Anterior cingulate cortex (tissue), 58 donors: ENCODE results near the gene PXDC1.

Experiments used
- DNase-seq, 58 donors: peaks; one replicate each; lab custom pipeline; 2025; lab: John Stamatoyannopoulos, UW

The PXDC1 gene, protein sequence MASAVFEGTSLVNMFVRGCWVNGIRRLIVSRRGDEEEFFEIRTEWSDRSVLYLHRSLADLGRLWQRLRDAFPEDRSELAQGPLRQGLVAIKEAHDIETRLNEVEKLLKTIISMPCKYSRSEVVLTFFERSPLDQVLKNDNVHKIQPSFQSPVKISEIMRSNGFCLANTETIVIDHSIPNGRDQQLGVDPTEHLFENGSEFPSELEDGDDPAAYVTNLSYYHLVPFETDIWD

GRCh38 chr6:3751077-3751729, at the start of gene PXDC1:
PXDC1 (minus strand) TSS chr6:3751713; CDS start chr6:3751531, 182 bp downstream.
- DNase-seq: peak in 1 of 58 donors; percentile 53

DNA sequence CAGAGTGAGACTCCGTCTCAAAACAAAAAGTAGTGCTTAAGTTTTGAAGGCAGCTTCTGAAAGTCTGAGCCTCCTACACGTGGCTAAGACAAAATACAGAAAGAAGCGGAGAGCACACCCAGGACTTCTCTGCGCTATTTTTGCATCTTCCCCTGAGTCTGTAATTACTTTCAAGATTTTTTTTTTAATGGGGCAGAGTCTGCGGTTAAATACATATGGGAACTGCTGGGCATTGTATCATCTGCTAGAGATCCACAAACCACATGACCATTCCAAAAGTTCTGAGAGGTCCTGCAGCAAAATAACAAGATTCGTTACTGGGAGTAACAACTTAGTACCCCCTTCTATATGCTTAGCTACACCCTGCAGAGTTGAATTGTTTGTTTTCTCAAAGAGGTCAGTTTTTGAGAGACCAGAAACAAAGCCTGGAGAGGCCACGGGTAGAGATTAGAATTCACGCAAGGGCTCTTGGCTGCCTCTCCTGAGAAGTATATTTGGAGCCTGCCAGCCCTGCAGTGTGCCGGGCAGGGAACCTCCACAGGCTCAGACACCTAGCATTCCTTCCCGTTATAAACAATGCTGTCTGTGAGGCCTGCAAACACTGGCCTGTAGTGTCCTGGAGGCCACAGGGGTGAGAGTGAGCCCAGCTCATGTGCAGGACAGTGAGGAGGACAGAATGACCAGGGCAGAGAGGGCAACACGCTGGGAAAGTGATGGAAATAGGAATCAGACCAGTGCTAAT, 49.5 kb upstream of the PXDC1 start:
- DNase-seq: no peak

DNA sequence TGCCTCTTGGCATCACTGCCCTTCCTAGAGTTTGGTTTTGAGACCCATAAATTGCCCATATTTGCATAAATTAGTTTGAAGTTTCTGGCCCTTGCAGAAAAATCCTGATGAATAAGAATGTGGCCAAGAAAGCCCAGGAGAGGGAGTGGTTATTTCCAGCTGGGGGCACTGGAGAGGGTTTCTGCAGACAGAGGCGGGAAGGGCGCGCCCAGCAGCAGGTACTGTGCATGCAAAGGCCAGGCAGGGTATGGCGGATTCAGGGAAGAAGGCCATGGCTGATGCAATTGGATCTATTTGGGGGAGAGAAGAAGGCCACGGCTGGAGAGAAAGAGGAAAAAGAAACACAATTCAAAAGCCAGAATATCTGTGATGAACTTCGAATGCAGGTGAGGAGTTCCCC, 48.2 kb upstream of the PXDC1 start:
- no peak for DNase-seq

DNA sequence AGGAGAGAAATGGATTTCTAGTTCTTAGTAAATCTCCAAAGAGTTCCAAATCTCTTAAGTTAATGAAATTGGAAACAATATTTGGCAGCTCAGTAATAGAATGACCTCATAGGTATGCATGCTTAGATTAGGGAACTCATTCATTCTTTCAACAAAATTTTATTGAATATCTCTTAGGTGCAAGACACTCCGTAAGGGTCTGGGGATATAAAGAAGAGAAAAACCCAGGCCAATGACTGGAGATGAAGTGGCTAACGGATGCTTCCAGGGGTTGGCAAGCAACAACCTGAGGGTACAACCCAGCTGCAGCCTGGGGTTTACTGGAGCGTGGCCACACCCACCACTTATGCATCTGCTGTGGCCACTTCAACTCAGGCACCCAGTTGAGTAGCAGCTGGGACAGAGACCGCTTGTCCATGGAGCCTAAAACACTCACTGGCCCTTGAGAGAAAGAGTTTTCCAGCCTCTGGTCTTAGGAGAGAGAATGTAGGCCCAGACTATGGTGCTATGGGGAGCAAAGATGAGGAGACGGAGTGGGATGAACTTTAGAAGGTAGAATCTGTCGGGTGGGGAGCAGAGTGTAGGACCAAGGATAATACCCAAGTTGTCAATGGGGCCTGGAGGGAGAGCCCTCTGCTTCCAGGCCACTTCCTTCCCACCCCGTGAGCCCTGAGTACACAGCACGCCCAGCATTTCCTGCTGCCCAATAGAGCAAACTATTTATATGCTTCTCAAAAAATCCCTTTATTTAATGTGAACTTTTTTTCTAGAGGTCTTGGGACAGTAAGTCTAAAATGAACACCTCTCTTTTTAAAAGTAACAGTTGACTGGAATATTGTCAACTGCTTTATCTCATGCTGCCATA, 46.8 kb upstream of the PXDC1 start:
- no peak for DNase-seq

DNA sequence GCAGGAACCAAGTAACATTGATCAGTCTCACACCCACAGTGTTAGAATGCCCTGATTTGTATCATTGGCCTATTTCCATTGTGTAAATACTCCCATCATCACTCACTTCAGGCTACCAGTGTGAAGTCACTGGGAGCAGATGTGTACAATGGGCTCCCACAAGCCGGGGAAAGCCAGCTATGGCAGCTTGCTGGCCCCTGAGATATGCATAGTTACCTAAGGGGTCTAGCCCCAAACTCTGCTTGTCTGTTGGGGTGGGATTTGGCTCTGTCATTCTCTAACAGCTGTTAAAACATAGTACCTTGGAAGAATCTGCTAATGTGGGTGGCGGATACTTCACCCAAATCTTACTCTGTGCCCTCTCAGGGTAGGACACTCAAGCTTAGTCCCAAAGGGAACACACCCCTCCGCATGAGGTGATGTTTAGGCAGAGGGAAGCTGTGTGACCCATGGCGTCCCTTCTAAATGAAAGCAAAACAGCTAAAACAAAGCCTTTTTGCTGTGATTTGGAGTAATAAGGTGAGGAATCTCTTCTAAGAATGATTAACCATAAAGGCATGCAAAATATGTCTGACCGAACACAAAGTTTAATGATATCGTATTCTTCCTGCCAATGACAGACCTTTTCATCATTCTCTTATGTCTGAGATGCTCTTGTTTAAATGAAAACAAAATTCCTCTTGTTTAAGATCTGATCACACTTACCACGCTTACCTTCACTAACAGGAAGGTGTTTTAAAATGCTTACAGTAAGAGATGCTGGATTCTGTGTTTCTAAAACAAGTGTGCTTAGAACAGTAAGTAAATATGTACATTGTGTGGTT, 45.9 kb upstream of the PXDC1 start:
- DNase-seq: no peak

- no peak for DNase-seq
Measured at GRCh38 chr6:3796719-3797041, 45.2 kb upstream of the PXDC1 start.

DNA sequence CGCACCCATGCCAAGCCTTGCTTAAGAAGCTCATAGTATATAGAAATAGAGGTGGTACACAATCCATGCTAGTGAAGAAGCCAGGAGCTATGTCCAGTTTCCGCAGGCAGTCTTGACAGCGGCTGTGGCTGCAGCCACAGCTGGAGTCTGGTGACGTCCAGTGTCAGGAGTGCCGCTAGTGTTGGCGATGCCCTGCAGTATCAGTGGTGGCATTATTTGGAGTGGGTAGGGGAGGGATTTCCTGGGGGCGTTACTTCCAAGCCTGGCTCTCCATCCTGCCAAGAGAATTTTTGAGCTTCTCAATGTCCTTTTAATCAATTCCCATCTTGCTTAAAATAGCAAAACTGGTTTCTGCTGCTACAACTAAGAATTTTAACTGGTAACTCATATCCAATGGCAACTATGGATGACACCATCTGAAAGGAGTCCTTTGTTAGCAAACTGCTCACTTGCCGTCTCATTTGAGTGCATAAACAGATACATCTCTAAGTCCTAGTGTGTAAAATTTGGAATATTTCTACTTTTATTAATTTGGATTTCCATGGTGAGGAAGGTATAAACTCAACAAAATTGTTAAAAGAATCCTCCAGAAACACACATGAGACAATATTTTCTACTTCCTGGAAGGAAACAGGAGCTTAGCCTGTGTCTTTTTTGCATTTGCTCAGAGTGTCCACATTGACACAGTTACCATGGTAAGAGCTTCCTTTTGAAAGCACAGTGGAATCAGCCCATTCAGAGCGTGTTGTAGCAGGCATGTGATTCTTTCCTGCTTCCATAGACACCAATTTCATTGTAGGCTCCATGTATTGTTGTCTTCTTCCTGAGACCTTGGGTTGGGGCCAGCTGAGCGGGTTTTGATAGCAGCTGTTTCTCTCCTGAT, 44.6 kb upstream of the PXDC1 start:
- peak in 47 of 58 donors; percentile 5 to 84 (median 43) for DNase-seq

DNA sequence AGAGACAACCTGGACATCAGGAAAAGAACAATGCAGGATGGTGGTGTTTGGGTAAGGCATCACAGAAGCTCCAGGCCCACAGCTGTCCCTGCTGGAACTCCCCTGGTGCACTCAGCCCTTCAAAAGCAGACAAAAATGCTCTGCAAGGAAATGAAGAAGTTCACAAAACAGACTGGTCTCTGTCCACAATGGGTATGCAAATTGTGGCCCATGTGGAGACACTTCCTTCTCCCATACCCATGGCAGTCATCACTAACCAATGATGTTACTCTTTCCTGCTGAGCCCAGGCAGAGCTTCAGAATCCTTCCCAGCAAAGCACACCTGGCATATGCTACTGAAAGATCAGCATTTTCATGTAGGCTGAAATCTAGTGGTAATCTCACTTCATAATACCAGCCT, 42.6 kb upstream of the PXDC1 start:
- DNase-seq: no peak

- no peak for DNase-seq
Measured at GRCh38 chr6:3793545-3793944, 42.0 kb upstream of the PXDC1 start.

DNA sequence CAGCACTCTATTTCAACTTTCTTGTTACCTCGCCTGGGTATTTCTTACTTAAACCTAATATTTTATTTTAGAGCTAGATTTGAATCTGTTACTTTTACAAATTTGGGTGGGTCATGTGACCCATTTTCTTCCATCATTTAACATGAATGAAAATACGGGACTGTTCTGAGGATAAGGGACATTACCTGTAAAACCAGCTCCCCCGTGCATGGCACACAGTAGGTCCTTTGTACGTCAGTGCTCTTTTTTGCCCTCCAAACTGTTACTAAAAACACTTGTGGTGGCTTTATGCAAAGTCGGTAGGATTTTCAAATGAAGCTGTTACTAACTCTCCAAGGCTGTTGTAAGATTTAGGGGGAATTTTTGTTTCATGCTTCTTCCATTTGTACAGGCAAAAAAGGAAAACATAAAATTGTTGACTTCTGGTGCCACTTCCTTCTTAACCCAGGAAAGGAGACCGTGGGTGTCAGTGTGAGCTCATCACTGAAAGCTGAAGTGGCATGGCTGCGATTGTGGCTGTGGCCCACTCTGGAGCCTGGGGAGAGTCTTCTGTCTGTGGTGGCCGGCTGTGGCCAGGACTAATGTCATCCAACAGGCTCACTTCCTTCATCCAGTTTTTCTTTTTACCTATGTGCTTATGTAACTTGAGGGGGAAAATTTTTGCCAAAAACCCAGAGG, 40.2 kb upstream of the PXDC1 start:
- DNase-seq: no peak

- no peak for DNase-seq
Measured at GRCh38 chr6:3789896-3790558, 38.5 kb upstream of the PXDC1 start.

DNA sequence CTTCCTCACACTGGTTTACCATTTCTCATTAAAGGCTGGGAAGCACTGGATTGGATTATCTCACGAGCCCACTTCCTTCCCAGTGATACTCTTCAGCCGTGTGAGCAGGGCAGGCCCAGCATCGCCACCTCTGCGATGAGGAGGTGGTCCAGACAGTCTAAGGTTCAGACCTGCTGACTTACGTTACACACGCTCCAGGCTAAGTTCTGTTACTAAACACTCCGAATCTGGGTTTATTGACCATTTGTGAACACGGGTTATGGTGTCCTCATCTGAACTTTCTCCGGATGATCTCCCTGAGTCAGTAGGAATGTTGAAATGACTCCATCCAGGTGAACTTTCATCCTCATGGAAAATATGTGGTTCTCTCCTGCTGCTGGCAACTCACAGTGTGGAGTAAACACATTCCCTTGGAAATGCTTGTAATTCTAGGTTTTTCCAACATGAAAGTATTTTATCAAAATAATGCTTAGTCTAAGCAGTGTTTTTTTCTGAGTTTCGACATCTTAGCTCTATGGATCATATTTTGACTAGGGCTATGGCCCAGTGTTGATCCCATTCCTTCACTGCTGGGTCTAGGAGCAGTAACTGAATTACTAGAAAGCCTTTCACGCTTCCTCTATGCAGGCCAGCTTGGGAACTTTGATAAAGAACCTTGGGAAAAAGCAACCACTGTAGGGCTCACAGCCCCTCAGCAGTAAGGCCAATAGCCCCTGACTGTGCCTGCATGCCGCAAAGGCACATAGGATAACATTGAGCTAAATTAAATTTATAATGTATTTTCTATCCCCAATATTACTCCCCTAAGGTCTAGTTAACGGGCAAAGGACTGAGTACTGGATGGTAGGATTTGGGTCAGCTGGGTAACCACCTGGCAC, 37.7 kb upstream of the PXDC1 start:
- DNase-seq: no peak

- no peak for DNase-seq
Measured at GRCh38 chr6:3788408-3789017, 37.0 kb upstream of the PXDC1 start.

DNA sequence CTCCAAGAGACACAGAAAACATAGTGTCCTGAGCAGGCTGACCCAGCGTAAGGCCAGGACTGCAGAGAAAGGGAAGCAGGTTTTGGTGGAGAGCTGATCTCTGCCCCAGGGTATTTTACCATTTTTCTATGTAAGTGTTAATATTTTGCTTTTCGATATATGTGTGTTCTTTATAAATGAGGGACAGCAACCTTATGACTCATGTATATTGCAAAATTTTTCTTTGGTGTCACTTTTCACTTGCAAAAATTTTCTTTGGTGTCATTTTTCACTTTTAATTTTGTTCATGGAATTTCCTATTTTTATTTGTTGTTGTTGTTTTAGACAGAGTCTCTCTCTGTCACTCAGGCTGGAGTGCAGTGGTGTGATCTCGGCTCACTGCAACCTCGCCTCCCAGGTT, 34.6 kb upstream of the PXDC1 start:
- no peak for DNase-seq

GRCh38 chr6:3785745-3786098, 34.2 kb upstream of the PXDC1 start:
- DNase-seq: no peak
